ENCODE results near the gene ST8SIA4.

The ST8SIA4 gene, protein sequence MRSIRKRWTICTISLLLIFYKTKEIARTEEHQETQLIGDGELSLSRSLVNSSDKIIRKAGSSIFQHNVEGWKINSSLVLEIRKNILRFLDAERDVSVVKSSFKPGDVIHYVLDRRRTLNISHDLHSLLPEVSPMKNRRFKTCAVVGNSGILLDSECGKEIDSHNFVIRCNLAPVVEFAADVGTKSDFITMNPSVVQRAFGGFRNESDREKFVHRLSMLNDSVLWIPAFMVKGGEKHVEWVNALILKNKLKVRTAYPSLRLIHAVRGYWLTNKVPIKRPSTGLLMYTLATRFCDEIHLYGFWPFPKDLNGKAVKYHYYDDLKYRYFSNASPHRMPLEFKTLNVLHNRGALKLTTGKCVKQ

DNA sequence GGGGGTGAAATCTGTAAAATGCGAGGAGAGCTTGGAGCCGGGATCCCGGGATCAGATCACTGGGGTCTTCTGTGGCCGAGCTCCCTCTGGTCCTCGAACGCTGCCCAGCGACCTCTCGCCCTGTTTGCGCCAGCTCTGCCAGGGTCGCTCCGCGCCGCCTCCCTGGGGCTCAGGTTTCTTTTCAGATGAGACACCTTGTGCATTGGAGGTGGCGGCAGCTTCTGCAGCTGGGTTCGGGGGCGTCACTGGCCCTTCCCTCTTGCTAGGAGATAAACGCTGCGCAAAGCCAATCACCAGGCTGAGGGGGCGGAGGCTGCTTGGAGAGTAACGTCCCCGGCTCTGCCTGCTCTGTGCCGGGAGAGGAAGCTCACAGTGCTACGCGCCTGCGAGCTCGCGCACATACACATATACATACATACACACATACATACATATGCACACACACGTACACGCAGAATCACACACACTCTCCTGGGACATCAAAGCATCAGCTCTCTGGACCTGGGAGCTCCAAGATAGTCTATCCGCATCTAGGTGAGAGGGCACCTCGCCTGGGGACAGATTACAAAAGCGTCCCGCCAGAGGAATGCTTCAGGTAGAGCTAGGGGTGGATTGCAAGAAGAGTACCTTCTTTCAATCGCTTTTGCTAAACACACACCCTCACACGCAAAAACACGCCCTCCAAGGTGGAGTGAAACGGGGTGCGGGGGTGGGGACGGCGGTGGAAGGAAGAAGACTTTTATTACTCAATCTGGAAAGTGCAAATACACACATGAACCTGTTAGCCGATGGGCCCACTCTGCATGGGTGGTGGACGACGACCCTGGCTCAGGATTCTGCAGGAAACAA lies at the start of gene ST8SIA4:
Gene ST8SIA4 (minus strand): TSS at position 244 of the 849 bp plus-strand sequence. CDS start 327 bp downstream, outside the sequence.
- DNase-seq, result peak; percentile 91

DNA sequence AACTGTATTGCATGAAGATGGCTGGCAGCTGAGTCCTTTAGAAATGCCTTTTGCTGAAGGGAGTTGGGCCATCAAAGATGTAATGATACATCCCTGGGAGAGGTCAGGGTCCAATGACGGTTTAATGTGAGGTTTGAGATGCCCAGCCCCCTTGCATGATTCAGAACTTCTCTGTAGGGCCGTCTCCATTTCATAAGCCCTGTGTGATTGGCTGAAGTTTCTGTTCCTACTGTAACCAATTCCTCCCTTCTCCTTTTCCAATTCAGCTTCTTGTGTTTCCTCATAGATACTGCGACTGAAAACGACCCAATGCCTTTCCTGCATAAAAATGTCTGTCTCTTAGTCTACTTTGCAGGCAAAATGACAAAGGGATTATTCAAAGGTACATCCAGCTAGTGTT lies 47.9 kb upstream of the ST8SIA4 start:
- DNase-seq, result no peak

DNA sequence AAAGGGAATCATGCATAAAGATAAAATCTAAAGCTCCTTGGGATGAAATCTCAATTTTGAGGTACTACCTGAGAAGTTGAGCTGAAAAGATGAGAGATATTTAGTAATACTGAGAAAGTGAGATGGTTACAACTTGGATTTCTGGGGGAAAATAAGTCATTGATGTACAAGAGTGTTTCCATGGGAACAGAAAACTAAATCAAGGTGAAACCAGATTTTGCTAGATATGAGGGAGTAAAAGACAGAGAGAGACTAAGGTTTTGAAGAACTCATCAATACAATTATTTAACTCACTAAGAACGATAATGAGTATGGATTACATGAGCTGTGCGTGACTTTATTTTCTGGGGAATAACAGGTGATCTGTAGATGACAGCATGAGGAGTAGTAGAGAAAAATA lies 10.2 kb upstream of the ST8SIA4 start:
- no peak for DNase-seq

DNA sequence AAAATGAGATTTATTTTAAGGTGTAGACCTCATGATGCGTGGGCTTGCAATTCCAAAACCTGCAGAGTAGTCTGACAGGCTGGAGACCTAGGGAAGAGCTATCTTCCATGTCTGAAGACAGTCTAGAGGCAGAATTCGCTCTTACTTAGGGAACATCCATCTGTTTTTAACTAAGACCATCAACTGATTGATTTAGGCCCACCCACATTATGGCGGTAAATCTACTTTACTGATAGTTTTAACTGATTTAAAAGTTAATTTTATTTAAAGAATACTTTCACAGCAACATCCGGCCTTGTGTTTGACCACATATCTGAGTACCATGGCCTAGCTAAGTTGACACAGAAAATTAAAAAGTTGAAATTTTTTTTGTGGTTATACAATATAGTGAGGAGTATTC lies 6.0 kb upstream of the ST8SIA4 start:
- no peak for DNase-seq

DNA sequence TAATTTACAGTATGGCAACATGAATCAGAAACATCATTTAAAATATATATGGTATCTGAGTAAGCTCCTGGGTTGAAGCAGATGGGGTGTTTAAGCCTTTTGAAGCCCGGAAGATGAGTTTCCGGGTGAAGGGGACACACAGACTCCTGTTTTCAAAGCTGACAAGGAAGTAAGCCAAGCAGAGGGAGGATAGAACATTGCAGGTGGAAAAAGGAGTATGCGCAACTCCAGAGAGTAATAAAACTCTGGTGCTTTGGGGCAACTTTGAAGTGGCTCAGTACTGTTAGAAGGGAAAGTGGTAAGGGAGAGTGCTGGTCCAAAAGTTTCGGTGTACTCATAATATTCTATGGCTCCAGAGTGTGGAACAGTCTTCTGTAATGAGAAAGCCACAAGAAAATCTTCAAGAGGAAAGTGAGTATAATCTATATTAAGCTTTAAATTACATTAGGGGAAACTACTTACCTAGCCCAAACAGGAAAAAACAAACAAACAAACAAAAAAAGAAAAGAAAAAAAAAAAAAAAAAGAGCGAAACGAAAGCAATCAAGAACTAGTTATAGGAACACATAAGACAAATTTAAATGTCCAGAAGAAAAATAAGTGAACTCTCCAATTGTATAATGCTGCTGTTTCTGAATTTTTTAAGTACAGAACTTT lies 2.3 kb upstream of the ST8SIA4 start:
- DNase-seq, result no peak

DNA sequence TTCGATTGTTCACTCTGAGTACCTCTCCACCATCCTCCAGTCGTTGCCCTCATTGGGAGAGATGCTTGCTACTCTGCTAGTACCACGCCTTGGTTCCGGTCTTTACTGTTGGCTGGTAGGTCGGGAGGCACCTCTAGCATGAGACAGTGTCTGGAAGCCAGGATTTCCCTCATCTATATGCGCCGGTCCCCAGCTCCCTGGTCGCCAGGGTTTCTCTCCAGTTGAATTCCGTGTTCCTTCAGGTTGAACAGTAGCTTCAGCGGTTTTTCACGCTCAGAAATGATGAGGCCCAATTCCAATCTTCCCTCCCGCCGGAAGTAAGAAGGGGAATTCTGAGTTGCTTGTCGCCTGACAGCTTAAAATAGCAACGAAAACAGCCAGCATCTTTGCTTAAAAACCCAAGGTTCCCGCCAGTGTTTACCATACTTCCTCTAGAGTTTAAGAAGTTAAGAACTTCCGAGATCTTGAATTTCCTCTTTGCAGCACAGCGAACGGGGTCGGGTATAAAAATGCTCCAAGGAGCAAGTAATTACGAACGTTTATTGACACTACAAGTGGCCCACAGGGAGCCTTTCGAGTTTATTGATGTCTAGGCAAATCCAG lies 1.3 kb upstream of the ST8SIA4 start:
- DNase-seq, result peak; percentile 54

DNA sequence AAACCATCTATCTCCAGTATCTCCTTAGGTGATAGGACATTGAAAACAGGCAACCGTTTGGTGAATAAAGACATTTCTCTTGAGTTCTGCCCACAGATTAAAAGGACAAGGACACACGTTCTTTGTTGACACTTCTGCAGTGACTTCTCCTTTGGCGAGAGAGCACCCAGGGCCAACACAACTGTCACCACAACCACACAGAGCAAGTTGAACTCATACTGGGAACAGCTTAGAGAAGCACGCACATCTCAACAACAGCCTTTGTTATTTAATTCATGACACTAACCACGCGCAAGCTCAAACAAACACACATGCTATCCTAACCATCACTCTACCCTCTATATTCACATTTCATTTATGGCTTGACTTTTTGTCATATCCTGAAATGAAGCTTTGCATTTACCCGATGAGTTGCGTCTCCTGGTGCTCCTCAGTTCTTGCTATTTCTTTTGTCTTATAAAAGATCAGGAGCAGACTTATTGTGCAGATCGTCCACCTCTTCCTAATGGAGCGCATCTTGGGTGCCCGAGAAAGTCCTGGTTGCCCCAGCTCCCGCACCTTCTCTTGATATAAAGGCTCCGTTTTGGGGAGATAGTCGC lies 543 bp downstream of the ST8SIA4 start:
- peak; percentile 72 for DNase-seq

DNA sequence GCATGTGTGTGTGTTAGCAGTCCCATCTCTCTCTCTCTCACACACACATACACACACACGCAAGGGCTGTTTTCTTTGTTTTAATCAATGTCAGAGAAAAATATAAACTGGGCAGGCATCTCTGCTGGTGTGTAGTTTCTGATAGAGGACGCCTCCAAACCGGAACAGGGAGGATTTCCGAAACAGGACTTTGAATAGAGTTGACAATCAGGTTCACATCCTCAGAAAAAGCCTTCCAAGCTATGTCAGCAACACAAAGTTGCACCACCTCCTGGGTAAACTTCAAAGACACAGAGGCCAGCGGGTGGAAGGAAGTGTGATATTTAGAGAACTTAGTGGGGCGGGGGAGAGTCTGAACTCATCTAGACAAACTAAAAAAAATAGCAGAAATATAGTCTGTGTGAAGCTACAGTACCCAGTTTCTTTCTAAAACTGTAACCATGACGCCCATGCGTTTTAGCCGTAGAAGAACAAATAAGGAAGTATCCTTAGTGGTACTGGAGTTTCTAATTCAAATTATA lies 1.2 kb downstream of the ST8SIA4 start:
- DNase-seq, result peak; percentile 73

DNA sequence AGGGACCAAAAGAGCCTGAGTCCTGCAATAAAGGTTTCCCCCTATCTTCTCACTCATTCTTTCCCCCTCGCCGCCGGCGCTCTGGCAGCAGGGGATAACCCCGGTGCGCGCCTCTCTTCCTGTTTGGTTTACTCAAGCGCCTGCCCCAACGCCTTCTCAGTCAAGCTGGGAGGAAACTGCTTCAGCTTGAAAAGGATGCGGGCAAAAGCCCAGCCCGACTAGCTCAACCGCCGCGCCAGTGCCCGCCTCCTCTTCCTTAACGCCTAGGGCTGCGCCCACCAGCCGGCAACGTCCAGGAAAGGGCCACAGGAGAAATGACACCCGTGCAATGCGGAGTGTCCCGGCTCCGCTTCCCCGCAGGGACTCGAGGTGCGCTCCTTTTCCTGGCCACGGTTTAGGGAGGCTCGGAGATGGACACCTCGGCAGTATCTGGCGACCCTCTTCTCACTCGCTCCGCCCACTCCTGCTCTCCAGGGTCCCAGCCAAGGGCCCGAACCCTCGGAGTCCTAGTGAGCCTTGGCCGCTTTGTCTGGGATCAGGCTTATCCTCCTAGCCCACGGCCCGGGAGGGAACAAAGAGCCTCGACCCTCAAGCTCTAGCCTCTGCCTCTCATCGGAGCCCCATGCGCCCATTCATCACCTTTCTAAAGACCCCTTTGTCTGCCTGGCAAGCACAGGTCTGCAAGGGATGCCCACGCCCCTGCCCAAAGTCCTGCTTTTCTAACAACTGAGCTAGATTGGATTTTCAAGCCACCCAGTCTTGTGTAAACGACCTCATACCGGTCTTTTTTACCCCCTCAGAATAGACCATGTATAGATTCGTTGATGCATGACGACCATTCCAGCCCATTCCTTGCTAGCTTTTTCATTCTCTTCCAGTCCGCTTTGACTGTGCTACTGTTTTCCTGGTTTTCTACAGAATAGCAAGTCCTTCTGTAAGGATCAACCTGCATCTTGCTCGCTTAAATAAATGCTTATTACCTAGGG lies 2.0 kb downstream of the ST8SIA4 start:
- peak; percentile 86 for DNase-seq

DNA sequence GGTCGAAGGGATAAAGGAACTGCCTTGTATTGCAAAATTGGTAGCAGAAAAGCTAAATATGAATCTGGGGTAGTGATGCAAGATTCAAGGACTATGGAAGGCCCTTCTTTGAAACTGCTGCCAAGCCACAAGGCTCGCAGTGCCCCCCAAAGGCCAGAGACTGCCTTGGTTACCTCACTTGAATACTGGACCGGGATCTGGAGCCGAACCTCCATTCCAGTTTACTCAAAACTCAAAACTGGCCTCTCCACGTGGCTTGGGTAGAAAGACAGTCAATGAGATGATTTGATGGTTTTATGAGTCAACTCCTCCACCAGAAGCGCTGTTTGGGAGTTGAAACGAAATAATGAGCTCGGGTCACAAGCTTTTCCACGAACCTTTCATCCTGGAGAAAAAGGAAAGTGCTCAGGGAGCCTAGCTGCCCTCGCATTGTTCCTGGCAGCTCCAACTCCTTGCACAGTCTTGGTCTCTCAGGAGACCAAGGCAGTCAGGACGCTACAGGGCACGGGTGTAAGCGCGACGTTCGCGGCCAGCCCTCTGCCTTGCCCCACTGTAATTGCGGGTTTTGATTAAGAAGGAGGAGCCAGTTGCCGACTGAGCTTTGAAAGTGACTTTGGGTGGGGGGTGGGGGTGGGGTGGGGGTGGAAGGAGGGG lies 2.8 kb downstream of the ST8SIA4 start:
- peak; percentile 77 for DNase-seq

DNA sequence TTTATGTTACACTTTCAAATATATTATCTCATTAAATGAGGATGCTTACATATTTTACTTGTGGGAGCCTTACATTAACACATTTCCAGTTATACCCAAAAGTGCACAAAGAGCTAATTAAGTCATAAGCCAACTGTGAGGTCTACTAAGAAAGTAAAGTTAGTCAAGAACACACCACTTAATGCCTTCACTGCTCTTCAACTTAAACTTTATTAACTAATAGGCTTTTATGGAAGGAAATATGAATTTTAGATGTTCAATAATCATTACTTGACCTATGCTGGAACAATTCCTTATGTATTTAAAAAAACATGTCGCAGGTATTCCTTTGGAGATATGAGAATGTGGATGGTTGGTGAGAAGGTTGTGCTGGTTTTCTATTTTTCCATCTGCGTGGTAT lies 3.4 kb downstream of the ST8SIA4 start:
- no peak for DNase-seq

DNA sequence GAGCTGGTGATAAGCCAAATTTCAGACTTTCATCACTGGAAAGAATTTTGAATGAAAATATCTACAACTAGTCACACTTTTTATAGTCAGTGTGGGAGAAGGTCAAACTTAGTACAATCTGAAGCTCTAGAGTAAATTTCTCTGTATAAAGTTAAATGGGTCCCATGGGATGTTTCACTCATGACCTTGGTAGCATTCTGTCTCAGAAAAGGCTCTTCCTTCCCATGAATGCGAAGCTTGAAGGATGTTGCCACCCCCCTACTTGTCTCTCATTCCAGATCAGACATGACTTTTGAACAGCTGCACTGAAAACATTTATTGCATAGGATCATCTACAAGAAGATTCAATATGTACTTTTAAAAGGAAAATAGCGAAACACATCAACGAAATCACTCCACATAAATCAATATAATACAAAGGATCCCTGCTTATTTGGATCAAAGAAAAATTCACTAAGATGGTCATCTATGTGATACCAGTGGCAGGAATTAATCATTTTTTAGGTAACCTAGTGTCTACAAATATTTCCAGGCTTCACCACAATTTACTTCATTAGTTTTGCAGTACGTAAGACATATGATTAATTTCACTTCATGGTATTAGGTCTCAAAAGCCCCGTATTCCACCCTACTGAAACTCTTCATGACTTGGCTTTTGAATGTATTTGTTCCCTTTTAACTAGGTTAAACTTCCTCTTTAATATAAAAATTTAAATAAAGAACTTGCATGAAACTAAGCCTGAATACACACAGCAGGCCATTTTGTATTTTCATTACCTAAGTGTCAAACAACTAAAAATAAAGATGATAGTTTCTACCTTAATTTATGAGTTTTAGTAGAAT lies 4.4 kb downstream of the ST8SIA4 start:
- no peak for DNase-seq

DNA sequence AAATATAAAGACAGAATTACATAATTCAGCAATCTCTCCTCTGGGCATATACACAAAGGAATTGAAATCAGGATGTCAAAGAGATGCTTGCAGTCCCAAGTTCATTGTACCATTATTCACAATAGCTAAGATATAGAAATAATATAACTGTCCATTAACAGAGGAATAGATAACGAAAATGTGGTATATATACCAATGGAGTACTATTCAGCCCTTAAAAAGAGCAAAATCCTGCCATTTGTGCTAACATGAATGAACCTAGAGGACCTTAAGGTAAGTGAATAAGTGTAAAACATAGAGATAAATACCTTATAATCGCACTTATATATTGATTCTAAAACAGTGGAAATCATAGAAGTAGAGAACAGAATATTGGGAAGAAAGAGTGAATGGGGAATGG lies 7.0 kb downstream of the ST8SIA4 start:
- DNase-seq, result no peak

DNA sequence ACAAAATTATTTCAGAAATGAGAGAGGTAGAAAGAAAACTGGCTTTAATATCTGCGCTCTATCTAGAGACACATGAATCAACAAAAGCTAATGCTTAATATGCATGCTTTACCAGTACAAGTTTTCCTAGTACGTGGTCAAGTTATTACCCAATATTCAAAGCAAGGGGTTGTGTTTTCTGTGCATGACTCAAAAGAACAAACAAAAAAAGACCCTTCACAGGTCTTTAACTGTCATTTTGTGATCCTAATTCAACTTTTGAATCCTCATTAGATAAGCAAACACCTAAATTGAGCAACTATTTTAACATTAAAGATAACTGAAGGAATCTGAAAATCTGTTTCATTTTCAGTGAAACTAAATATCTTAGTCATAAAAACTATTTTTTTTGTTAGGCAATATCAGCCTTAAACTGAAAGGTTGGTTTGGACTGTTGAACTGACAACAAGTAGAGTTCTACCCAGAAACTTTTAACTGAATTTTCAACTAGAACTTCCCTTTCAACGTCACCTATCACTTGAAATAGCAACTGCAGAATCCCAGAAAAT lies 12.5 kb downstream of the ST8SIA4 start:
- no peak for DNase-seq

DNA sequence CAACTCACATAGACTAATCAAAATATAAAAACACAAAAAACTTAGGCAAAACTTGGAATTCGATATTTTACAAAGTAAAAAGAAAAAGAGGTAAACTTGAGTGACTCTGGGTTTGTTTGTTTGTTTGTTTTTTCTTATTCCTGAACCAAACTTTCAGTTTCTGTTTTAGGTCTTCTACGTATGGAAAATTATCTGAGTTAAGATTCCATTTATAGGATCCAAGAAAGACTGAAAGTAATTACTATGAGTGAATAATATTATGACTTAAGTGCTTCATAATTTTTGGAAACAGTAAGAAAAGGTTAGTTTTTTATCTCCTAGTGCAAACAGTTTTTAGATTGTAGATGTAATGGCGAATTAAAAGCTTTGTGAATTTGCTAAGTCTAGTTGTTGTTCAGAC lies 13.2 kb downstream of the ST8SIA4 start:
- DNase-seq, result no peak

DNA sequence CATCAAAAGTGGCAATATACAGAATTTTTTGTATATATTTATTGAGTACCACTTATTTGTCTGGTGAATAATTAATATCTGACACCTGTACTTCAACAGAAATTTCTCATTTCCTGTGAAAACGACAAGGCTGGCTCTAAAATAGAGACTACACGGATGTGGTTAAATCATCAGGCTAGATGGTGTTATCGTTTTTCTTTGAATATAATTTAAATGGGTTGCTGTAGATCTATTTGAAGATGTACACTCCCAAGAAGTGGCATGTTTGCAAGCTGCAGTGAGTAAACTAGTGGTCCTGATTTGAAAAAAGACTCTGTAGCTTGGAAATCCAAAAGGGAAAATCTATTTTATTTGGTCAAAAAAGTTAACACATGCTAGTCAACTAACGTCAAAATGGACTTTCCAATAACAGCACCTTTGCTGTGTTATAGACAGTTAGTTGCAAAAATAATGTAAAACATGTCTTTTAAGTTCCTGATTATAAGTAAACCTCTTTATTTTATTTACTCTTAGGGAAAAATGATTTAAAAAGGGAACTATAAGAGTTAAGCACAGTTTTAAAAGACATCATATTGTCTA lies 13.8 kb downstream of the ST8SIA4 start:
- DNase-seq, result no peak

DNA sequence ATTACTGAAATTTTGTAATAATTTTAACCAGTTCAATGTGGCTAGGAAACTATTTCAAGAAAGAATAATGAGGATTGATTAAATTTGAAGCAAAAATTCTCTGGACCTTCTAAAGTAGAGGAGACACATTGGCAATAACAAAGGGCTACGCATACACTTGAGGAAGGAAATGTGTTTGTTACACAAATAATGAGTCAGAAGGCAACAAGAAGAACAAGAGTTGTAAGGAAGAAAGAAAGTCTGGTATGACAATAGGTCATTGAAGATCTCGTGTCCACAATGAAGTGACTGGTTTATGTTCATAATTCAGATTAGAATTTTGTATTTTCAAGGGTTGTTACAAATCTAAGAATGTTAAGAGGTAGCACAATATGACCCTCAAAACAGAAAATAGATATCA lies 25.8 kb downstream of the ST8SIA4 start:
- DNase-seq, result no peak

DNA sequence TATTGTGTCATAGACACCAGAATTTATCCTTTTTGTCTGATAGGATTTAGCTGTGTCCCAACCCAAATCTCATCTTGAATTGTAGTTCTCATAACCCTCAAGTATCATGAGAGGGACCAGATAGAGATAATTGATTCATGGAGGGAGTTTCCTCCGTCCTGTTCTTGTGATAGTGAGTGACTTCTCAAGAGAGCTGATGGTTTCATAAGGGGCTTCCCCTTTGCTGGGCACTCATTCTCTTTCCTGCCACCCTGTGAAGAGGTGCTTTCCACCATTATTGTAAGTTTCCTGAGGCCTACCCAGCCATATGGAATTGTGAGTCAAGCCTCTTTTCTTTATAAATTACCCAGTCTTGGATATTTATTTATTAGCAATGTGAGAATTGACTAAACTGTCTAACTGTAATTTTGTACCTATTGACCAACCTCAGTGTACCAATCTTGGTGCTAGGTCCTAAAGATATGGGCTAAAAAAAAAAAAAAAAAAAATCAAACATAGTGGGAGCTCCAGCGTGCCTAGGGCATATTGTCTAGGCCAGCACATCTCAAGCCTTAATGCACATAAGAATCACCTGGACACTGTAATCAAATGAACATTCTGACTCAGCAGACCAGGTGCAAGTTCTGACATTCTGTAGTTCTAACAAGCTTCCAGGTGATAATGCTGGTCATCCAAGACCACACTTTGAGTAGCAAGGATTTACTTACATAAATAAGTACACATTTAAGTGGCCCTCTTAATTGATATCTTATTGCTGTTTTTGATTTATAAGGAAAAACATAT lies 30.5 kb downstream of the ST8SIA4 start:
- no peak for DNase-seq

Data from retina (tissue), 1 donor.